Loucy (cell line): Measurements from ENCODE around the gene PACSIN2.

Source experiments
- H2AFZ ChIP-seq: fragments of 200-600 bp; sonication (generic); 2 replicates; pipeline ENCODE4 v1.6.0; 2016; ENCODE audit warnings: antibody characterized with exemption, mild to moderate bottlenecking, low read length, moderate library complexity
- H3F3A ChIP-seq: fragments of 200-600 bp; 2 replicates; pipeline ENCODE4 v1.6.0; 2016; ENCODE audit warnings: antibody characterized with exemption, low read depth, mild to moderate bottlenecking
- H3K27me3 ChIP-seq: fragments of 200-600 bp; sonication (generic); 2 replicates; pipeline ENCODE4 v1.6.1; 2014; ENCODE audit warnings: low read length, mild to moderate bottlenecking; ENCODE audit not compliant: insufficient read depth, poor library complexity, severe bottlenecking
- H3K36me3 ChIP-seq: fragments of 200-600 bp; sonication (generic); 2 replicates; pipeline ENCODE4 v1.6.1; 2016; ENCODE audit warnings: low read length; ENCODE audit not compliant: insufficient read depth
- H3K4me1 ChIP-seq: fragments of 200-600 bp; sonication (generic); 2 replicates; pipeline ENCODE4 v1.5.1; 2014; ENCODE audit warnings: low read length, mild to moderate bottlenecking; ENCODE audit not compliant: insufficient read depth, poor library complexity, severe bottlenecking
- H3K4me2 ChIP-seq: fragments of 200-600 bp; sonication (generic); 2 replicates; pipeline ENCODE4 v1.6.0; 2014; ENCODE audit warnings: antibody characterized with exemption, low read length, low read depth, mild to moderate bottlenecking; ENCODE audit not compliant: poor library complexity, severe bottlenecking
- H3K4me3 ChIP-seq: fragments of 200-600 bp; sonication (generic); 2 replicates; pipeline ENCODE4 v1.5.1; 2014; ENCODE audit warnings: low read length, mild to moderate bottlenecking, mixed read lengths; ENCODE audit not compliant: poor library complexity, severe bottlenecking
- H3K79me2 ChIP-seq: fragments of 200-600 bp; sonication (generic); 2 replicates; pipeline ENCODE4 v1.6.1; 2014; ENCODE audit warnings: low read length; ENCODE audit not compliant: insufficient read depth
- H3K9ac ChIP-seq: fragments of 200-600 bp; sonication (generic); 2 replicates; pipeline ENCODE4 v1.6.0; 2014; ENCODE audit warnings: mild to moderate bottlenecking, low read depth, low read length, moderate library complexity; ENCODE audit not compliant: poor library complexity, severe bottlenecking
- H3K9me2 ChIP-seq: fragments of 200-600 bp; sonication (generic); replicated peaks from 2 replicates; pipeline ENCODE4 v1.6.1; 2016; ENCODE audit warnings: low read depth, low read length, mixed read lengths
- H3K9me3 ChIP-seq: fragments of 200-600 bp; sonication (generic); 2 replicates; pipeline ENCODE4 v1.6.1; 2014; ENCODE audit warnings: mild to moderate bottlenecking, antibody characterized with exemption, low read length, low read depth; ENCODE audit not compliant: insufficient read depth
- H4K20me1 ChIP-seq: fragments of 200-600 bp; sonication (generic); 2 replicates; pipeline ENCODE4 v1.6.0; 2014; ENCODE audit warnings: antibody characterized with exemption, low read length, mild to moderate bottlenecking; ENCODE audit not compliant: insufficient read depth, poor library complexity, severe bottlenecking
- EZH2phosphoT487 ChIP-seq: fragments of 200-600 bp; IDR thresholded peaks from 2 replicates; pipeline ENCODE4 v1.6.1; 2018; ENCODE audit warnings: antibody characterized with exemption, mild to moderate bottlenecking, moderate library complexity, borderline replicate concordance
- TF ChIP-seq, protein P1 (sequence below): fragments of 200-600 bp; sonication (generic); conservative IDR thresholded peaks from 2 replicates; pipeline ENCODE4 v1.5.1; 2014; ENCODE audit warnings: mild to moderate bottlenecking, antibody characterized with exemption, low read length

PACSIN2 gene

DNA sequence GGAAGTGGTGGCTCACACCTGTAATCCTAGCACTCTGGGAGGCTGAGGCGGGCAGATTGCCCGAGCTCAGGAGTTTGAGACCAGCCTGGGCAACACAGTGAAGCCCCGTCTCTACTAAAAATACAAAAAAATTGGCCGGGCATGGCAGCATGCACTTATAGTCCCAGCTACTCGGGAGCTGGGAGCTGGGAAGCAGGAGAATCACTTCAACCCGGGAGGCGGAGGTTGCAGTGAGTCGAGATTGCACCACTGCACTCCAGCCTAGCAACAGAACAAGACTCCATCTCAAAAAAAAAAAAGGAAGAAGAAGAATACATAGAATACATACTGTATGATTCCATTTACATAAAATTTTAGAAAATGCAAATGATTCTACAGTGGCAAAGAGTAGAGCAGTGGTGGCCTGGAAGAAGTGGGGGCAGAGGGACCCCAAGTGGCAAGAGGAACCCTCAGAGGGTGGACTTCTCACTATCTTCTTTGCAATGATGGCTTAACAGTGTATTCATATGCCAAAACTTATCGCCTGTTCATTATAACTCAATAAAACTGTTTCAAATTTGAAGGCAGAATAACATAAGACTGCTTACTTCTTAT, 22.0 kb downstream of the PACSIN2 start:
- H3K79me2 ChIP-seq: peaks cover 95% of the 10 kb centered on the region
- no peaks in the 10 kb centered on the region for H3F3A ChIP-seq

DNA sequence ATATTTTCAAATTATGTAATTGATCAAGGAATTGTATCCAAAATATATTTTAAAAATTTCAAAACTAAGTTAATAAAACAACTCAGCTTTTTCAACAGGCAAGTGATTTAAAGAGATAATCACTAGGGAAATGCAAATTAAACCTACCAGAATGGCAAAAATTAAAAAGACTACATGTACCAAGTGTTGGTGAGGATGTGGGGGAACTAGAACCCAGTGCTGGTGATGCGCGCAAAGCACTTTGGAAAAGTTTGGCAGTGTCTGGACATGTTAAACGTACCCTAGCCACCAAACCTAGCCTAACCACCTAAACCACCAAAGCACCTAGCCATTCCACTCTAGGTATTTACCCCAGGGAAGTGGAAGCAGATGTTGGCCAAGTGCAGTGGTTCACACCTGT, 22.9 kb downstream of the PACSIN2 start:
- H3K4me2 ChIP-seq: no peak overlapping the region
- H4K20me1 ChIP-seq: peaks cover 47% of the 10 kb centered on the region
- peaks cover 19% of the 10 kb centered on the region; the same call in 1 of the 2 replicates for H3K36me3 ChIP-seq
- TF ChIP-seq EZH2phosphoT487: no peak
- TF ChIP-seq, protein P1, sequence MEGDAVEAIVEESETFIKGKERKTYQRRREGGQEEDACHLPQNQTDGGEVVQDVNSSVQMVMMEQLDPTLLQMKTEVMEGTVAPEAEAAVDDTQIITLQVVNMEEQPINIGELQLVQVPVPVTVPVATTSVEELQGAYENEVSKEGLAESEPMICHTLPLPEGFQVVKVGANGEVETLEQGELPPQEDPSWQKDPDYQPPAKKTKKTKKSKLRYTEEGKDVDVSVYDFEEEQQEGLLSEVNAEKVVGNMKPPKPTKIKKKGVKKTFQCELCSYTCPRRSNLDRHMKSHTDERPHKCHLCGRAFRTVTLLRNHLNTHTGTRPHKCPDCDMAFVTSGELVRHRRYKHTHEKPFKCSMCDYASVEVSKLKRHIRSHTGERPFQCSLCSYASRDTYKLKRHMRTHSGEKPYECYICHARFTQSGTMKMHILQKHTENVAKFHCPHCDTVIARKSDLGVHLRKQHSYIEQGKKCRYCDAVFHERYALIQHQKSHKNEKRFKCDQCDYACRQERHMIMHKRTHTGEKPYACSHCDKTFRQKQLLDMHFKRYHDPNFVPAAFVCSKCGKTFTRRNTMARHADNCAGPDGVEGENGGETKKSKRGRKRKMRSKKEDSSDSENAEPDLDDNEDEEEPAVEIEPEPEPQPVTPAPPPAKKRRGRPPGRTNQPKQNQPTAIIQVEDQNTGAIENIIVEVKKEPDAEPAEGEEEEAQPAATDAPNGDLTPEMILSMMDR: no peak
- H3K9me3 ChIP-seq: no peaks in the 10 kb centered on the region
- H3K79me2 ChIP-seq: peaks cover 97% of the 10 kb centered on the region
- no peak overlapping the region for H3K9ac ChIP-seq
- H3F3A ChIP-seq: no peaks in the 10 kb centered on the region
- H2AFZ ChIP-seq: no peak overlapping the region
- no peaks in the 10 kb centered on the region for H3K27me3 ChIP-seq
- no peaks in the 10 kb centered on the region for H3K9me2 ChIP-seq
- no peak overlapping the region for H3K4me3 ChIP-seq
- H3K4me1 ChIP-seq: no peaks in the 10 kb centered on the region

More for the DNA sequence above, 22.0 kb downstream of the PACSIN2 start:
- Histone ChIP-seq H3K9ac (no peak overlapping the region), H4K20me1 (peaks cover 49% of the 10 kb centered on the region), H3K9me3 (no peaks in the 10 kb centered on the region), H3K36me3 (peaks cover 19% of the 10 kb centered on the region; the same call in 1 of the 2 replicates), H3K27me3 (no peaks in the 10 kb centered on the region), H3K4me1 (peaks cover 4% of the 10 kb centered on the region), H2AFZ (no peak overlapping the region), H3K4me2 (no peak overlapping the region), H3K9me2 (no peaks in the 10 kb centered on the region), H3K4me3 (no peak overlapping the region)
- no peak for TF ChIP-seq EZH2phosphoT487
- TF ChIP-seq, protein P1: no peak

DNA sequence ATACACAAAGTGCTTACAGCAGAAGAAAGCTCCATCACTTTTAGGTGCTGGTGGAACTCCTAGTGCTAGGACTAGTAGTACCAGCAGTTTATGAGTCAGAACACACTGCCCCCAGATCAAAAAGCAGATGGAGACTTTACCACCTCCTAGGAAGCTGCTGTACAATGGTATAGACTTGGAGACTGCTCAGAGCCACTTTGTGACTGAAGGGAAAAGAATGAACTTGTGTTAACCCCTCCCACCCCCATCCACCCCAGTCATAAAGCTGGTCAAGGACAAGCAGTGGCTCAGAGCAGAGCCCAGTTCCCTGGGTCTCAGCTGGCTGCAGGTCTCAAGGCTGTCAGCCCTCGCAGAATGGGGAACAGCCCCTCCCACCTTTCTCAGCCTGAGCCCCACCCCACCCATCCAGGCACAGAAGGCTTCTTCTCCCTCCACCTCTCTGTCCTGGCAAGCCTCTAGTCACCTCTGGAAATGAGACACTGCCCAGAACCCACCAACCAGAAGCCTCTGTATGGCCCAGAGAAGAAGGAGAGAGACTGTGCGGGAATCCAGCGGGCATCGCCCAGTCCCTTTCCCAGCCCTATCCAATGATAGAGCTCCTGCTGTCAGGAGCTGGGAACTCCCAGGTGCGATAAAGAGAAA, 23.8 kb downstream of the PACSIN2 start:
- Histone ChIP-seq H3F3A (no peaks in the 10 kb centered on the region), H3K79me2 (peaks cover 97% of the 10 kb centered on the region), H3K9me3 (no peaks in the 10 kb centered on the region), H3K4me3 (no peak overlapping the region), H3K4me1 (no peaks in the 10 kb centered on the region), H3K9ac (no peak overlapping the region), H3K36me3 (peaks cover 19% of the 10 kb centered on the region; the same call in 1 of the 2 replicates), H3K9me2 (no peaks in the 10 kb centered on the region), H2AFZ (no peak overlapping the region), H3K4me2 (no peak overlapping the region), H3K27me3 (no peaks in the 10 kb centered on the region), H4K20me1 (peaks cover 44% of the 10 kb centered on the region)
- TF ChIP-seq, protein P1: no peak
- TF ChIP-seq EZH2phosphoT487: no peak
